SKM-1 (cell line): ENCODE measurements around the gene SLC30A2.

Experiments
- DNase-seq: peaks from one replicate; lab custom pipeline; 2025; ENCODE audit not compliant: unreplicated experiment; lab: John Stamatoyannopoulos, UW

The SLC30A2 gene

DNA sequence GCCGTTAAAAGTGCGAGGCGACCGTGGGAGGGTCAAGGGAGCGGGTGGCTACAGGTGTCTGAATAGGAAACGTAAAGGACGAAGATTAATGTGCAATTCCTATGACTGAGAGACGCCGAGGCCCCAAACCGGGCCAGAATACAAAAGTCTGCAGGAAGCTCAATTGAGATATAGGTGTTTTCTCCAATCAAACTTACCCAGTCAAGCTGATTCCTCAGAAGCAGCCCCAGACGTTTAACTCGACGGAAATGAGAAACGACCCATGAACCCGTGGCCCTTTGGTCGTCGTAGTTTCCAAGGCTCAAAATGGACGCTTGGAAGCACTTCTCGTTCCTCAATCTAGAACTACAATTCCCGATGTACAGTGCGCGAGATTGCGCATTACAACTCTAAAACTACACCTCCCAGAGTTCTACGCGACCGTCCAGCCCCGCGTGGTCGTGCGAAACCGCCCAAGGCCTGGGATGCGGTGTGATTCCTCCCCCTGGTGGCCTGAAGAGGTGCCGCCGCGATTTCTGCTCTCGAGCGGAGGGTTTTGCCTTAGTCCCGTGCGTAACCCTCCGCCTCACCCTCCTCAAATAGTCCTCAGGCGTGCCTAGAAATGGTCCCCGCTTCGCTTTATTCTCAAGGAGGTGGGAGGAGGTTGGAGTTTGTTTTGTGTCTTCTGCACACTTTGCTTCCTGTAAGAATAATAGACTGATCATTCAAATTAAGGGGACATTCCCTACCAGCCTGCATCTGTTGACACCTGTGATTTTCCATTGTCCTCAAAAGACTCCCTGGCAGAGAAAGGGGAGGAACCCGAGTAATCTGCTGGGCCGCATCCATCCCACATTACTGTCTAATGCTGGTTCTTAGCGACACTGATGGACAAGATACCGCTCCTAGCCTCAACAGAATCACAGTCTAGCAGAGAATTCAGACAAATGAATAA, 47.8 kb downstream of the SLC30A2 start, which contains the start of gene PAFAH2:
Gene PAFAH2, minus strand, starts transcription at position 236 of the 934 bp plus-strand sequence. CDS start 7,247 bp downstream, outside the sequence.
- peak; percentile 98 for DNase-seq

DNA sequence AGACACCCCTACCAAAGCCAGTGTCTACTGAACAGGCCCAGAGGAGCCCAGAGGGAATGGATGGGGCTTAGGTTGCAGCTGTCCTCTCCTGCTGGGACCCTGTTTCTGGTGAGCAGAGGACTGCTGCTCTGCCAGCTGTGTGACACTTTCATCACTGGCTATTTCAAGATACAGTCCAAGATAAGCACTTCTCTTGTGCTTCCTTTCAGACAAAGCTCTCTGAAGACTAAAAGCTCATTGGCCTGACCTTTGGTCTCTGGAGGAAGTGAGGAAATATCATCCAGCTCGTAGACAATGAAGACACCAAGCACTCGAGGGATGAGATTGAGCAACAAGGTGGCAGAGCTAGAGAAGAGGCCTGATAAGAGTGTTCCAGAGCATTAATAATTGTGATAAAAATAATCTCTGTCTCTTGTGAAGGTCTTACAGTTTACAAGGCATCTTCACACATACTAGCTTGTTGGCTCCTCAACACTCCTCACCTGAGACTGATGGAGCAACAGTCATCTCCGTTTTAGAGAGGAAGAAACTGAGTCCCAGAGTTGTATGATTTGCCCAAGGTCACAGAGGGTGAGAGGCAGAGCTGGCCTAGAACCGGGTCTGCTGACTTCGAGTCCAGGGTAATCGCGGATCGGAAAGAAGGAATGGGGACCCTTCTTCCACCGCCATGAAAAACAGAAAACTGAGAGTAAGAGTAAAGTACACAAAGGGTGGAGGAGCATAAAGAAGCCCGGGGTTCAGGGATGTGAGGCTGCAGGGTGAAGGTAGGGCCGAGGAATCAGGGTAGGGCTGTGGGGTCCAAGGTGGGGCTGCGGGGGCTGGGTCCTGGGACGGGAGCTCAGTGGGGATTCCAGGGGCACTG, 48.7 kb downstream of the SLC30A2 start:
- peak; percentile 98 for DNase-seq

GRCh38 chr1:25994402-25995150, 51.3 kb downstream of the SLC30A2 start:
- no peak for DNase-seq

DNA sequence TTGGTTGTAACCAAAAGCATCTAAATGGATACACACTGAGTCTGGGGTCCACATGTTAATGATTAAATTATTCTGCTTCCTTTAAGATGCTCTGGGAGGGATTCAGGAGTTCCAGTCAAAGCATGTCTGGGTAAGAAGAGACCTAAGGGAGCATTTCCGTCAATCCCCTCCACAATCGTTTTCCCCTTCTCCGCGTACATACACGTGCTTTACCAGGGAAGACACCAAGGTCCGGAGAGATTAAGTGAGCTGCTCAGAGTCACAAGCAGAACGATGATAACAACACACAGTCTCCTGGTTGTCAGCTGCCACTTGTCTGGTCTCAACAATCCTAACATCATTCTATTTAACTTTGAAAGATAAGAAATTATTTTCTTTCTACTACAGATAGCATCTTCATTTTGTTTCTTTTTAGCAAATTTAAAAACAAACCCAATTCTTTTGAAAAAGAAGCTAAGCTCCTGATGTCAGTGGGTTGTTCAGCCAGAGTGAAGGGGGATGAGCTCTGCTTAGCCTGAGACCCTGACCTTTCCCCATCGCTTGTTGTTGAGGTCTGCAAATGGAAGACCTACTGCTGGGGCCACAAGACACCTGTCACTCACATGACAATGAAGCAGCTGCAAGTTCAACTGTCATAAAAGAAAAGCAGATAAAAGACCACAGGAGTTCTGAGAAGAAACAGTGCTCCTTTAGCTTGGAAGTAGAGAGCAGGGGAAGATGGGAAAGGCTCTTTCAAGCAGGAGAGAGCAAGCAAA, 52.5 kb downstream of the SLC30A2 start:
- no peak for DNase-seq

GRCh38 chr1:25992689-25993171, 53.2 kb downstream of the SLC30A2 start:
- no peak for DNase-seq

GRCh38 chr1:25991937-25992688, 53.8 kb downstream of the SLC30A2 start:
- no peak for DNase-seq

GRCh38 chr1:25990702-25991395, 55.1 kb downstream of the SLC30A2 start:
- no peak for DNase-seq

DNA sequence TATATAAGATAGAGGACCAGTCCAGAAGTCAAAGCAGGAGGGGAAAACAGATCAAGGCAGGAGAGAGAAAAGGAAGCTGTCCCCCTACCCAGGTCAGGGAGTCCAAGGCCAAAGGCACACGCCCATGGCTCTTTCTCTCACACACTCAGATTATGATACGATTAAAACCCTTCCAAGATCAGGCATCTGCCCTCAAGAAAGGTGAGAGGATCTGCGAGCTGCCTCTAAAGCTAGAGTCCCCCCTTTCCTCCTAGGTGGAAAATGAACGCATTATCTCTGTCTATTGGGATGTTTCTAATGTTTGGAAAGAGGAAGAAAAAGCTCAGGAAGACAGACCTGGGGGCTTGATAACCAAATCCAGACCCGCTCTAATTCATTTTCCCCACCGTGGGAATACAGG, 55.7 kb downstream of the SLC30A2 start:
- DNase-seq: no peak

DNA sequence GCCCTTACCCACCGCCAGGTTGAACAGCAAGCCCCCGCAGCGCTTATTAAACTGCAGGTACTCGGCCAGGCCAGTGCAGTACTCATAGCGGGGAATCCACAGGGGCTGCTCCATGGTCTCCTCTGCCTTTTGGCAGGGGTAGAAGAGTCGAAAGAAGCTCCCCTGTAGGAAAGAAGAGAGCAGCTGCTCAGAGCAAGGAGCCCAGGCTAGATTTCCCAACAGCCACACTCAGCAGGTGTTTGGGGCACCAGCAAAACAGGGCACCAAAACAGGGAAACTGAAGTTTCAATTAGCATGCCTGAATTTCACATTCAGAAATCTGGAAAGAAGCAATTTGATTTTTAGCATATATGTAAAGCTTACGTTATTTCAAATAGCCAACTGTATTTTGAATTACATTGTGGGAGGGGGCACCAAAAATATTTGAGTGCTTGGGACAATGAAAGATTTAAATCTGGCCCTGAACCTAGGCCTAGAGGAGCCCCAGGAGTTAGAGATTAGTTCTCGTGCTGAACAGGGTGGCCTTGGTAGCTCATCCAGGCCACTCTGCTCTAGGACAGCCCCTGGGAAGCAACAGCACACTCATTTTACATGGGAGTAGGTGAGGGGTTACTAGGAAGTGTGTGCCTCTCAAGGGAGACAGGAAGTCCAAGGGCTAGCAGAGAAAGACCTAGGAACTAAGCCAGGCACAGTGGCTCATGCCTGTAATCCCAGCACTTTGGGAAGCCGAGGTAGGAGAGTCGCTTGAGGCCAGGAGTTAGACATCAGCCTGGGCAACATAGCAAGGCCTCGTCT, 56.3 kb downstream of the SLC30A2 start:
- no peak for DNase-seq

GRCh38 chr1:25987951-25988350, 58.0 kb downstream of the SLC30A2 start:
- no peak for DNase-seq
